Ovary (tissue), 9 donors: ENCODE data around the gene PPIF. TPM values are rescaled to one million over a fixed set of nuclear protein-coding genes. Genes with fewer than 3 reads are reported as not detected.

Experiments used
- DNase-seq, 5 donors: peaks; one replicate each; pipeline ENCODE4 v3.0.0-alpha.2; 2019 to 2020
- H3K27ac ChIP-seq, 2 donors: fragments of 200-600 bp; one replicate each; pipeline versions ENCODE4 v1.5.1 to v1.8.0; 2019 to 2022
- H3K27me3 ChIP-seq: fragments of 200-600 bp; one replicate; pipeline ENCODE4 v1.8.0; 2022
- H3K36me3 ChIP-seq: fragments of 200-600 bp; sonication (generic); one replicate; pipeline ENCODE4 v1.5.1; 2019
- H3K4me1 ChIP-seq: one replicate; pipeline ENCODE4 v1.8.1; 2013; ENCODE audit warnings: mild to moderate bottlenecking, moderate library complexity; ENCODE audit not compliant: insufficient read depth
- H3K4me3 ChIP-seq: fragments of 200-600 bp; sonication (generic); one replicate; pipeline ENCODE4 v1.5.1; 2017
- H3K9me3 ChIP-seq, 2 donors: fragments of 200-600 bp in 1 of 2; sonication (generic) in 1 of 2; one replicate each; pipeline versions ENCODE4 v1.5.1 to v1.8.1; 2013 to 2019; ENCODE audit warnings: mild to moderate bottlenecking in 1 of 2, moderate library complexity in 1 of 2
- CTCF ChIP-seq, 3 donors: fragments of 450-650 bp in 2 of 3; fragments of 200-600 bp in 1 of 3; IDR thresholded peaks; one replicate each; pipeline versions ENCODE4 v1.5.1 to v1.8.0; 2016 to 2022; ENCODE audit warnings: antibody characterized with exemption in 3 of 3, mild to moderate bottlenecking in 1 of 3
- EP300 ChIP-seq: sonication (generic); formaldehyde crosslinking; IDR thresholded peaks from one replicate; pipeline ENCODE4 v1.6.1; 2017; ENCODE audit warnings: antibody characterized with exemption
- POLR2A ChIP-seq: fragments of 450-650 bp; IDR thresholded peaks from one replicate; pipeline ENCODE4 v1.6.1; 2017; ENCODE audit warnings: antibody characterized with exemption, mild to moderate bottlenecking, moderate library complexity
- WGBS, 3 donors: extraction: QIAGEN DNeasy Blood & Tissue Kit in 1 of 3; methylation state at CpG; one replicate each; pipeline versions ENCODE4 v1.1.5 to v1.1.7; 2013 to 2017; 5-methylcytosine and 5-hydroxymethylcytosine counted together
- intact Hi-C, 4 donors: fragments of 100-400 bp; cut with DNase I; formaldehyde crosslinking; loops; one replicate each; pipeline versions ENCODE4 v1.11.0 to v1.15.1; 2022 to 2023
- polyA plus RNA-seq, 2 donors: library from polyadenylated mRNA; stranded (reverse); fragments of 200-250 nt in 1 of 2; fragments of 350-450 nt in 1 of 2; fragmentation: Illumina TruSeq in 1 of 2; extraction: RNeasy Lipid Tissue Mini Kit (QIAGEN cat#74804) in 1 of 2; gene quantifications; one replicate each; pipeline ENCODE4 v1.2.3, GENCODE V29; 2013 to 2014
- total RNA-seq, 7 donors: library from RNA; depleted of rRNA in 2 of 7; stranded (reverse); fragments of >200 nt in 2 of 7; fragmentation: NEBNext Ultra II Directional in 3 of 7; extraction: Animal tissue kit (Norgen Biotek cat#: 25700) in 3 of 7; gene quantifications; one replicate each; pipeline versions ENCODE4 v1.1.0 to v1.2.4, GENCODE V29; 2016 to 2023
- donor health status: DM: no; HTN: no; CAD: no; lungs with moderate emphysema.
- donor health status: DM: no; HTN: no; CAD: no.
- donor health status: Bipolar disorder and iron deficiency.
- donor health status: DM: yes; HTN: yes; CAD: no.
- donor health status: DM: no; HTN: no; CAD: no.
- donor health status: DM: yes; HTN: yes; CAD: no.

PPIF gene
- total and polyA plus RNA-seq, 9 donors = 15.5 to 64.3 (median 32.3) TPM

- peak; percentile 75 to 87 (median 81) for DNase-seq
- WGBS, 3 donors = 5 to 7% (median 6%) methylated on average over 7 of the region's 7 CpGs
- H3K27me3 ChIP-seq = no peaks in the 10 kb centered on the region
- intact Hi-C loops = no loop called here
- H3K9me3 ChIP-seq = no peaks in the 10 kb centered on the region
- H3K4me1 ChIP-seq = peaks cover 76% of the 10 kb centered on the region
- TF ChIP-seq EP300 (no peak), CTCF (IDR thresholded peaks at IDR 0.05) (no peak), POLR2A (no peak)
- H3K4me3 ChIP-seq = no peak overlapping the region
- no peaks in the 10 kb centered on the region for H3K36me3 ChIP-seq
- H3K27ac ChIP-seq = peak overlapping the region; percentile 75 to 80
Measured at GRCh38 chr10:79404231-79404609, 57.0 kb downstream of the PPIF start.

GRCh38 chr10:79404690-79405131 lies 57.4 kb downstream of the PPIF start:
- Histone ChIP-seq H3K9me3 (no peaks in the 10 kb centered on the region), H3K4me1 (peaks cover 78% of the 10 kb centered on the region), H3K27me3 (no peaks in the 10 kb centered on the region), H3K36me3 (no peaks in the 10 kb centered on the region), H3K27ac (peak overlapping the region in 1 of 2 donors; percentile 80), H3K4me3 (no peak overlapping the region)
- intact Hi-C loops = loop anchor here in 1 of 4 donors (5.0 kb wide), 1 partner anchor 38 kb away; no protein-coding TSS in a partner anchor
- WGBS, 3 donors = 55 to 66% (median 55%) methylated on average over 5 of the region's 5 CpGs
- peak in 4 of 5 donors; percentile 21 to 41 (median 36) for DNase-seq
- TF ChIP-seq CTCF (IDR thresholded peaks at IDR 0.05) (no peak), EP300 (no peak), POLR2A (no peak)

Other genes with a start within 250 kb of the PPIF start
- gene ZCCHC24, start 98.2 kb downstream of the PPIF start, total RNA-seq = 10 to 100 TPM; 21.6 to 92.1 (median 72.0) TPM
- gene ZCCHC24, start 98.2 kb downstream of the PPIF start, polyA plus RNA-seq = 10 to 100 TPM; 33.5 to 35.9 TPM
- under 1 TPM in 6 of 7 donors, not detected in 1; 0.10 to 0.72 (median 0.21) TPM for gene EIF5AL1, start 165.1 kb downstream of the PPIF start, total RNA-seq
- gene EIF5AL1, start 165.1 kb downstream of the PPIF start, polyA plus RNA-seq = under 1 TPM; 0.15 to 0.43 TPM
- 1 to 10 TPM in 3 of 7 donors, under 1 TPM in 2, not detected in 2; 0.46 to 9.1 (median 1.2) TPM for gene SFTPA2, start 212.9 kb downstream of the PPIF start, total RNA-seq
- under 1 TPM; 0.04 to 0.22 TPM for gene SFTPA2, start 212.9 kb downstream of the PPIF start, polyA plus RNA-seq